Fibroblast of skin of abdomen (primary cell): ENCODE measurements around the gene OPA1.

Experiments
- DNase-seq: peaks from one replicate; pipeline ENCODE4 v3.0.0-alpha.2; 2013

The OPA1 gene

DNA sequence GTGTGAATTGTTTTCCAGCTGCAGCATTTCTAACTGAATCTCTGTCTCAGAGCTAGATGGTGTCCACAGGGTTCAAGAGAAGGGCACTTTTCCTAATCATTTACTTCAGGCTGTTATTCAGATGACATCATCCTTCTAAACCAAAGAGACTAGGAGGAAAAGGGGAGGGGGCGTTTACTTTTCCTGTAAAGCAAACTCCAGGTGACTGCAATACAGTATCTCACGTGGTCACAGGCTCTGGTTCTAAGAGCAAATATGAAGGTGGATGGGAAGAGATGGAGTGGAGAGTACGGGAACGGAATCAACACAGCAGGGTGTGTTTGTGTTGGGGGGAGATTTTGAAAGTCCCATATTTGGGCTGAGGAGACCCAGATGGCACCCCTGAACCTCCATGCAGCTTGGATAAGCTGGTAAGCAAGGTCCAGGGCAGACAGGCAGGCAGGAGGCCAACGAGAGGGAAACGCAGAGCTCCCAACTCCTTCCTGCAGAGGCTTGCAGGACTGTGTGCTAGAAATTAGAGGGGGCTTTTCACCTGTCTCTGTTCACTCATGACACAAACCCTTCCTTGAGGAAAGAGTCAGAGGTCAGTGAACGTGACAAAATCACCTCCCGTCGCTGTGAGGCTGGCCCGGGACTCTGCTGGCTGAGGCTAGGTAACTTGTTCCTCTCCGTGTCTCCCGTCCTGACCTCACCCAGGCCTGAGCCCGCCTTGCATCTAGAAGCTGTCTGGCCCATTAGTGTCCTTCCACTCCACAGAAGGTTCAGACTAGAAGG is 151.2 kb downstream of the OPA1 start:
- DNase-seq: no peak

GRCh38 chr3:193744822-193745684 is 152.0 kb downstream of the OPA1 start:
- DNase-seq: peak; percentile 27

GRCh38 chr3:193746832-193747231 is 153.8 kb downstream of the OPA1 start:
- DNase-seq: no peak
